Neural cell (in vitro differentiated cells): Measurements from ENCODE around the gene CTU1. TPM values are rescaled to one million over a fixed set of nuclear protein-coding genes. Genes with fewer than 3 reads are reported as not detected.

Experiments used
- H2AFZ ChIP-seq: fragments of 200-600, 300-800 bp; sonication (generic), shearing (Covaris generic); 2 replicates; pipeline ENCODE4 v1.6.0; 2014; ENCODE audit warnings: low read depth, mild to moderate bottlenecking, antibody characterized with exemption, low read length, moderate library complexity
- H3F3A ChIP-seq: fragments of 200-600 bp; shearing (Covaris generic); 2 replicates; pipeline ENCODE4 v1.6.1; 2016; ENCODE audit warnings: mild to moderate bottlenecking, moderate library complexity, mixed read lengths, antibody characterized with exemption, low read length; ENCODE audit not compliant: insufficient read depth, poor library complexity, severe bottlenecking
- H3K27ac ChIP-seq: fragments of 200-600, 300-800 bp; sonication (generic), shearing (Covaris generic); 2 replicates; pipeline ENCODE4 v1.5.1; 2014; ENCODE audit warnings: mild to moderate bottlenecking, low read length, moderate library complexity
- H3K27me3 ChIP-seq: fragments of 300-800, 200-600 bp; sonication (generic), shearing (Covaris generic); 2 replicates; pipeline ENCODE4 v1.6.0; 2014; ENCODE audit warnings: mild to moderate bottlenecking, low read depth, low read length, moderate library complexity; ENCODE audit not compliant: insufficient read depth
- H3K36me3 ChIP-seq: fragments of 300-800, 200-600 bp; sonication (generic), shearing (Covaris generic); 2 replicates; pipeline ENCODE4 v1.5.1; 2014; ENCODE audit warnings: mild to moderate bottlenecking, antibody characterized with exemption, low read length, moderate library complexity; ENCODE audit not compliant: insufficient read depth
- H3K4me2 ChIP-seq: fragments of 300-800, 200-600 bp; sonication (generic), shearing (Covaris generic); 2 replicates; pipeline ENCODE4 v1.6.0; 2014; ENCODE audit warnings: mild to moderate bottlenecking, low read length
- H3K4me3 ChIP-seq: fragments of 300-800, 200-600 bp; sonication (generic), shearing (Covaris generic); 2 replicates; pipeline ENCODE4 v1.5.1; 2014; ENCODE audit warnings: mild to moderate bottlenecking, low read length, moderate library complexity
- H3K79me2 ChIP-seq: fragments of 200-600 bp; shearing (Covaris generic); replicated peaks from 2 replicates; pipeline ENCODE4 v1.6.0; 2014; ENCODE audit warnings: mild to moderate bottlenecking, low read length, moderate library complexity; ENCODE audit not compliant: insufficient read depth
- H3K9ac ChIP-seq: fragments of 300-800, 200-600 bp; sonication (generic), shearing (Covaris generic); 2 replicates; pipeline ENCODE4 v1.6.1; 2016; ENCODE audit warnings: mild to moderate bottlenecking, low read length, mixed read lengths
- H3K9me2 ChIP-seq: fragments of 200-600 bp; shearing (Covaris generic); 2 replicates; pipeline ENCODE4 v1.6.1; 2016; ENCODE audit warnings: mild to moderate bottlenecking, low read length, mixed read lengths; ENCODE audit not compliant: insufficient read depth
- H3K9me3 ChIP-seq: fragments of 200-600, 300-800 bp; sonication (generic), shearing (Covaris generic); 2 replicates; pipeline ENCODE4 v1.6.1; 2016; ENCODE audit warnings: mild to moderate bottlenecking, mixed run types, low read length, moderate library complexity, mixed read lengths
- H4K20me1 ChIP-seq: fragments of 200-600 bp; shearing (Covaris generic); 2 replicates; pipeline ENCODE4 v1.6.1; 2016; ENCODE audit warnings: mild to moderate bottlenecking, mixed run types; ENCODE audit not compliant: insufficient read depth
- EP300 ChIP-seq: fragments of 450-650 bp; conservative IDR thresholded peaks from 2 replicates; pipeline ENCODE4 v1.6.1; 2014; ENCODE audit warnings: antibody characterized with exemption, mild to moderate bottlenecking, moderate library complexity; ENCODE audit not compliant: poor library complexity, severe bottlenecking
- EZH2 ChIP-seq: fragments of 200-600, 300-800 bp; shearing (Covaris generic), sonication (generic); IDR thresholded peaks from 2 replicates; pipeline ENCODE4 v1.6.1; 2014; ENCODE audit warnings: antibody characterized with exemption, low read length, borderline replicate concordance, mild to moderate bottlenecking; ENCODE audit not compliant: insufficient read depth, poor library complexity, severe bottlenecking
- MXI1 ChIP-seq: fragments of 450-650 bp; conservative IDR thresholded peaks from 2 replicates; pipeline ENCODE4 v1.6.1; 2014; ENCODE audit warnings: antibody characterized with exemption, mild to moderate bottlenecking; ENCODE audit not compliant: poor library complexity, severe bottlenecking
- POLR2AphosphoS5 ChIP-seq: IDR thresholded peaks from 2 replicates; pipeline ENCODE4 v1.6.1; 2012
- RAD21 ChIP-seq: fragments of 450-650 bp; conservative IDR thresholded peaks from 2 replicates; pipeline ENCODE4 v1.6.1; 2014; ENCODE audit warnings: antibody characterized with exemption, mild to moderate bottlenecking, moderate library complexity
- SMC3 ChIP-seq: fragments of 450-650 bp; conservative IDR thresholded peaks from 2 replicates; pipeline ENCODE4 v1.6.1; 2014; ENCODE audit warnings: antibody characterized with exemption, mild to moderate bottlenecking, moderate library complexity; ENCODE audit not compliant: poor library complexity
- TAF1 ChIP-seq: IDR thresholded peaks from 2 replicates; pipeline ENCODE4 v1.6.1; 2012; ENCODE audit warnings: low read depth
- polyA plus RNA-seq: library from polyadenylated mRNA; depleted of rRNA; stranded (reverse); fragments of >200 nt; gene quantifications from 2 replicates; pipeline ENCODE4 v1.2.3, GENCODE V29; 2014
- TF ChIP-seq, protein P1 (sequence below): fragments of 450-650 bp; IDR thresholded peaks from 2 replicates; pipeline ENCODE4 v1.5.1; 2014; ENCODE audit warnings: antibody characterized with exemption, mild to moderate bottlenecking, moderate library complexity; ENCODE audit not compliant: poor library complexity, severe bottlenecking
- TF ChIP-seq, protein P2 (sequence below): IDR thresholded peaks from 2 replicates; pipeline ENCODE4 v1.6.1; 2012; ENCODE audit warnings: borderline replicate concordance

The CTU1 gene
- polyA plus RNA-seq, 1 donor from 2014 or later: 12.6 TPM

DNA sequence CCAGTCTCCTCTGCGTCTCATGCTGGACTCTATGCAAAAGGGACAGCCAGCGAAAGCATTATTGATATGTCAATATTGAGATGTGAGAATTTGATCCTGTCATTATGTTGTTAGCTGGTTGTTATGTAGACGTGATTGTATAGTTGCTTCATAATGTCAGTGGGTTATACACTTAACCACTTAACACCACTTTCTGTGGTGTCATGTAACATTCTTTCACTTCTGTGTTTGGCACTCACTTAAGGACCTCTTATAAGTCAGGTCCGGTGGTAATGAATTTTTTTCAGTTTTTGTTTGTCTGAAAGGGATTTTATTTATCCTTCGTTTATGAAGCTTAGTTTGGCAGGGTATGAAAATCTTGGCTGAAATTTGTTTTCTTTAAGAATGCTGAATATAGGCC, 26.8 kb upstream of the CTU1 start:
- Histone ChIP-seq H3K79me2 (no peaks in the 10 kb centered on the region), H3K4me3 (no peak overlapping the region), H3K27me3 (no peaks in the 10 kb centered on the region), H2AFZ (no peak overlapping the region), H3K9ac (no peak overlapping the region), H3K9me3 (no peaks in the 10 kb centered on the region), H3F3A (no peaks in the 10 kb centered on the region), H3K36me3 (no peaks in the 10 kb centered on the region), H3K9me2 (no peaks in the 10 kb centered on the region), H4K20me1 (no peaks in the 10 kb centered on the region), H3K4me2 (no peak overlapping the region), H3K27ac (no peak overlapping the region)
- no peak for TF ChIP-seq TAF1
- TF ChIP-seq, protein P1, sequence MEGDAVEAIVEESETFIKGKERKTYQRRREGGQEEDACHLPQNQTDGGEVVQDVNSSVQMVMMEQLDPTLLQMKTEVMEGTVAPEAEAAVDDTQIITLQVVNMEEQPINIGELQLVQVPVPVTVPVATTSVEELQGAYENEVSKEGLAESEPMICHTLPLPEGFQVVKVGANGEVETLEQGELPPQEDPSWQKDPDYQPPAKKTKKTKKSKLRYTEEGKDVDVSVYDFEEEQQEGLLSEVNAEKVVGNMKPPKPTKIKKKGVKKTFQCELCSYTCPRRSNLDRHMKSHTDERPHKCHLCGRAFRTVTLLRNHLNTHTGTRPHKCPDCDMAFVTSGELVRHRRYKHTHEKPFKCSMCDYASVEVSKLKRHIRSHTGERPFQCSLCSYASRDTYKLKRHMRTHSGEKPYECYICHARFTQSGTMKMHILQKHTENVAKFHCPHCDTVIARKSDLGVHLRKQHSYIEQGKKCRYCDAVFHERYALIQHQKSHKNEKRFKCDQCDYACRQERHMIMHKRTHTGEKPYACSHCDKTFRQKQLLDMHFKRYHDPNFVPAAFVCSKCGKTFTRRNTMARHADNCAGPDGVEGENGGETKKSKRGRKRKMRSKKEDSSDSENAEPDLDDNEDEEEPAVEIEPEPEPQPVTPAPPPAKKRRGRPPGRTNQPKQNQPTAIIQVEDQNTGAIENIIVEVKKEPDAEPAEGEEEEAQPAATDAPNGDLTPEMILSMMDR: no peak
- no peak for TF ChIP-seq EZH2
- TF ChIP-seq, protein P2, sequence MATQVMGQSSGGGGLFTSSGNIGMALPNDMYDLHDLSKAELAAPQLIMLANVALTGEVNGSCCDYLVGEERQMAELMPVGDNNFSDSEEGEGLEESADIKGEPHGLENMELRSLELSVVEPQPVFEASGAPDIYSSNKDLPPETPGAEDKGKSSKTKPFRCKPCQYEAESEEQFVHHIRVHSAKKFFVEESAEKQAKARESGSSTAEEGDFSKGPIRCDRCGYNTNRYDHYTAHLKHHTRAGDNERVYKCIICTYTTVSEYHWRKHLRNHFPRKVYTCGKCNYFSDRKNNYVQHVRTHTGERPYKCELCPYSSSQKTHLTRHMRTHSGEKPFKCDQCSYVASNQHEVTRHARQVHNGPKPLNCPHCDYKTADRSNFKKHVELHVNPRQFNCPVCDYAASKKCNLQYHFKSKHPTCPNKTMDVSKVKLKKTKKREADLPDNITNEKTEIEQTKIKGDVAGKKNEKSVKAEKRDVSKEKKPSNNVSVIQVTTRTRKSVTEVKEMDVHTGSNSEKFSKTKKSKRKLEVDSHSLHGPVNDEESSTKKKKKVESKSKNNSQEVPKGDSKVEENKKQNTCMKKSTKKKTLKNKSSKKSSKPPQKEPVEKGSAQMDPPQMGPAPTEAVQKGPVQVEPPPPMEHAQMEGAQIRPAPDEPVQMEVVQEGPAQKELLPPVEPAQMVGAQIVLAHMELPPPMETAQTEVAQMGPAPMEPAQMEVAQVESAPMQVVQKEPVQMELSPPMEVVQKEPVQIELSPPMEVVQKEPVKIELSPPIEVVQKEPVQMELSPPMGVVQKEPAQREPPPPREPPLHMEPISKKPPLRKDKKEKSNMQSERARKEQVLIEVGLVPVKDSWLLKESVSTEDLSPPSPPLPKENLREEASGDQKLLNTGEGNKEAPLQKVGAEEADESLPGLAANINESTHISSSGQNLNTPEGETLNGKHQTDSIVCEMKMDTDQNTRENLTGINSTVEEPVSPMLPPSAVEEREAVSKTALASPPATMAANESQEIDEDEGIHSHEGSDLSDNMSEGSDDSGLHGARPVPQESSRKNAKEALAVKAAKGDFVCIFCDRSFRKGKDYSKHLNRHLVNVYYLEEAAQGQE: no peak
- TF ChIP-seq POLR2AphosphoS5: no peak
- TF ChIP-seq MXI1: no peak
- TF ChIP-seq SMC3: no peak
- TF ChIP-seq EP300: no peak
- no peak for TF ChIP-seq RAD21

DNA sequence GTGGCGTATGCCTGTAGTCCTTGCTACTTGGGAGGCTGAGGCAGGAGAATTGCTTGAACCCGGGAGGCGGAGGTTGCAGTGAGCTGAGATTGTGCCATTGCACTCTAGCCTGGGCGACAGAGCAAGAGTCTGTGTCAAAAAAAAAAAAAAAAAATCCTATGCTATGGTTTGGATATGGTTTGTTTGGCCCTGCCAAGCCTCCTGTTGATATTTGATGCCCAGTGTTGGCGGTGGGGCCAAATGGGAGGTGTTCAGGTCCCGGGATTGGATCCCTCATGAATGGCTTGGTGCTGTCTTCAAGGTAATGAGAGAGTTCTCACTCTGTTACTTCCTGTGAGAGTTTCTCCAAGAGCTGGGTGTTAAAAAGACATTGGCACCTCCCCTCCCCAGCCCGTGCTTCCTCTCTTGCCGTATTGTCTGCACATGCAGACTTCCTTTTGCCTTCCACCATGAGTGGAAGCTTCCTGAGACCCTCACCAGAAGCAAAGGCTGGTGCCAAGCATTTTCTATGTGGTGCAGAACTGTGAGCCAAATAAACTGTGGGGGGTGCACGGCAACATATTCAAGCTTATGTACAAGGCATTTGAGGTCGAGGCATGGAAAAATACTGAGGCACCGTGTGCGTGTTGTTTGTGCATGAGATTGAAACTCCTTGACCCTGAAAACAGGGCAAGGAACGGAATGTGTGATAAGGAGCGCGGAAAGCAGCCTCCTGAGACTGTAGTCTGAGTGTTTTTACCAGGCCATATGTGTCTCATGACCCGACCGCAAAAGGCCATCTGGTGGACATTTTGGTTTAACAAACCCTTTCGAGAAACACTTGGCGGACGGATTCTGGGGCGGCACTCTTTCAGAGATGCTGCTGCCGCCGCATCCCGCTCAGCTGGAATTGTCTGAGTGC, 23.8 kb upstream of the CTU1 start:
- no peak overlapping the region for H3K4me3 ChIP-seq
- no peaks in the 10 kb centered on the region for H3F3A ChIP-seq
- no peak overlapping the region for H3K4me2 ChIP-seq
- no peak overlapping the region for H3K9ac ChIP-seq
- TF ChIP-seq, protein P2: no peak
- TF ChIP-seq POLR2AphosphoS5 (no peak), EP300 (no peak), RAD21 (no peak), MXI1 (no peak), SMC3 (no peak), EZH2 (no peak), TAF1 (no peak)
- TF ChIP-seq, protein P1: no peak
- H3K27me3 ChIP-seq: no peaks in the 10 kb centered on the region
- no peak overlapping the region for H2AFZ ChIP-seq
- no peaks in the 10 kb centered on the region for H4K20me1 ChIP-seq
- no peak overlapping the region for H3K27ac ChIP-seq
- no peaks in the 10 kb centered on the region for H3K79me2 ChIP-seq
- no peaks in the 10 kb centered on the region for H3K9me2 ChIP-seq
- no peaks in the 10 kb centered on the region for H3K9me3 ChIP-seq
- H3K36me3 ChIP-seq: no peaks in the 10 kb centered on the region
